Measurements from ENCODE around the gene RAB3GAP1.
"Not testable (repeated sequence)": the region's sequence is repeated elsewhere in the genome, so short reads cannot be mapped to it uniquely, and the experiment has no call there.

The RAB3GAP1 gene

DNA sequence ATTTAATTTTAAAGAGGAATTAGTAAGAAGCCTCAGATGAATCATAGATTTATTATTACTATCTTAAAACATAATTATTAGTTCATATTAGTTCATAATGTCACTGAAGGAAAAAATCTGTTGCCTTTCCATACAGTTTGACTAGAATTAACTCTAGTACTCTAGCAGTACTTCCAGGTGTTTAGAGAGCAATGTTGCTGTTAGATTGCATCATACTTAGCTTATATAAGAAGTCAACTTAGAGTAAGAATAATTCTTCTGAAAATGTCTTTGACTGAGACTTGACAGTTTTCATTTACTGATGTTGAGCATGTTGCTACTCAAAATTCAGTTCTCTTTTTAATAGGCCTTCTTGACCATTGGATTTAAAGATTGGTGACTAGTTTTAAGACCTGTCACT is 4.7 kb downstream of the RAB3GAP1 start:
- no peak for DNase-seq

DNA sequence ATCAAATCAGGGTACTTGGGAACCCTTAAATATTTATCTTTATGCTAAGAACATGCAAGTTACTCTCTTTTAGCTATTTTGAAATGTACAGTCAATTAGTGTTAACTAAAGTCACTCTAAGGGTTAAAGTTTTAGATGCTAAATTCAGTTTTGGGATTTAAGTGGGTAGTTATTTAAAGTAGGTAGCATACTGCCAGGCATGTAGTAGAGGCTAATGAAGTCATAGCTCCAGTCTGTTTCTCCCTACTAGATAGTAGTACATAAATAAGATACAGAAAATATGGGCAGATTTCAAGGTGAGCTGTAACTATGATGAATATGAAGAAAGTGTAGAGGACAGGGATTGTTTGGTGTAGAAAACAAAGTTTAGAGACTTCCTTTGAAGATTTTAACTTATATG is 7.5 kb downstream of the RAB3GAP1 start:
- DNase-seq: no peak

- DNase-seq: no peak
These were observed 11.1 kb downstream of the RAB3GAP1 start for GRCh38 chr2:135063210-135063609.

GRCh38 chr2:135064149-135064548 is 12.1 kb downstream of the RAB3GAP1 start:
- DNase-seq: no peak

GRCh38 chr2:135066710-135067109 is 14.6 kb downstream of the RAB3GAP1 start:
- DNase-seq: no peak

GRCh38 chr2:135072125-135072997 is 20.3 kb downstream of the RAB3GAP1 start:
- DNase-seq: no peak

DNA sequence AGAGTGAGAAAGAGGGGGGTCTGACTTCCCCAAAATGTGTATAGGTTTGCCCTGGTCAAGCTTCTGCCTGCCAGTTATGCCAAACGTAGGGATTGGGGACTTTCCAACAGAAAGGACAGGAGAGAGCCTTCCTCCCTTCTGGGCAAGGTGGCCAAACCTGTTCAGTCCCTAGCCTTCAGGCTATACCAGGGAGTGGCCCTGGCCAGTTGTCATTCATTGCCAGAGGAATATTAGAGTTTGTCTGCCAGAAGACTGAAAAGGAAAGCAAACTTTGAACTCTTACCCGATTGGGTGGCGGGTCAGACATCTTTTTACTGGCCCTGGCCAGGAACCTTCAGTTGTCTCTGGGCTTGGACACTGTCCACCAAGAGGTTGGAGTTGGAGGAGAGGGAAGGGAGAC is 22.1 kb downstream of the RAB3GAP1 start:
- DNase-seq: no peak

GRCh38 chr2:135076556-135076955 is 24.5 kb downstream of the RAB3GAP1 start:
- DNase-seq: no peak

GRCh38 chr2:135078417-135078816 is 26.3 kb downstream of the RAB3GAP1 start:
- DNase-seq: no peak

- DNase-seq: no peak
These were observed 34.1 kb downstream of the RAB3GAP1 start for GRCh38 chr2:135086222-135086621.

DNA sequence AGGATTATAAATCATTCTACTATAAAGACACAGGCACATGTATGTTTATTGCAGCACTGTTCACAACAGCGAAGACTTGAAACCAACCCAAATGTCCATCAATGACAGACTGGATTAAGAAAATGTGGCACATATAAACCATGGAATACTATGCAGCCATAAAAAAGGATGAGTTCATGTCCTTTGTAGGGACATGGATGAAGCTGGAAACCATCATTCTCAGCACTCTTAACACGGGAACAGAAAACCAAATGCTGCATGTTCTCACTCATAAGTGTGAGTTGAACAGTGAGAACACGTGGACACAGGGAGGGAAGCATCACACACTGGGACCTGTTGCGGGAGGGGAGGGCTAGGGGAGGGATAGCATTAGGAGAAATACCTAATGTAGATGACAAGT is 37.5 kb downstream of the RAB3GAP1 start:
- not testable (repeated sequence) for DNase-seq

- no peak for DNase-seq
These were observed 39.6 kb downstream of the RAB3GAP1 start for GRCh38 chr2:135091681-135092080.

- DNase-seq: no peak
These were observed 41.1 kb downstream of the RAB3GAP1 start for GRCh38 chr2:135093193-135093592.

- no peak for DNase-seq
These were observed 41.7 kb downstream of the RAB3GAP1 start for GRCh38 chr2:135093670-135094330.

- DNase-seq: no peak
These were observed 42.4 kb downstream of the RAB3GAP1 start for GRCh38 chr2:135094508-135094907.

GRCh38 chr2:135095591-135095990 is 43.5 kb downstream of the RAB3GAP1 start:
- no peak for DNase-seq

DNA sequence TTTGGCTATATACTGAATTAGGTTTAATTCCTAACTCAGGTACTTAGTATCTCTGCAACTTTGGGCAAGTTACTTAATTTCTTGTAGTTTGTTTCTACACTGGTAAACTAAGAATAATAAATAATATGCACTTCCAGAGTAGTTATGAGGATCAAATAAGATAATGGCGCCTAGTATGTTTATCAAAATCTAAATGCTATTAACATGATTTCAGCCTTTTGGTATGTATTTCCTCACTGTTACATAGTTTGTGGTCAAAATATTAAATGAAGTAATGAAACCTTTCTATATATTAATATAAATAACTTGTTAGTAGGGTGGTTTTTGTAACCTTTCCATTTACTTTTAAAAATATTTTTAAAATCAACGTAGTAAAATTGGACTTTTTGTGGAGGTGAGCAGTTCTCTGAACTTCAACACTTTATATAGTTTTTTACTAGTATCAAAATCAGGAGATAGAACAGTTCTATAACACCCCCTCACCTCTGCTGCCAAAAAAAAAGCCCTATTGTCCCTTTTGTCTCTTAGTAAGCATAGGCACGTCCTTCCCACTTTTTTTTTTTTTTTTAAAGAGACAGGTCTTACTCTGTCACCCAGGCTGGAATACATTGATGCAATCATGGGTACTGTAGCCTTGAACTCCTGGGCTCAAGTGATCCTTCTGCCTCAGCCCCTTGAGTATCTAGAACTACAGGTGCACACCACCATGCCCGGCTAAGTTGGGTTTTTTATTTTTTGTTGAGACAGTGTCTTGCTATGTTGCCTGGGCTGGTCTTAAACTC is 44.8 kb downstream of the RAB3GAP1 start:
- DNase-seq: no peak

DNA sequence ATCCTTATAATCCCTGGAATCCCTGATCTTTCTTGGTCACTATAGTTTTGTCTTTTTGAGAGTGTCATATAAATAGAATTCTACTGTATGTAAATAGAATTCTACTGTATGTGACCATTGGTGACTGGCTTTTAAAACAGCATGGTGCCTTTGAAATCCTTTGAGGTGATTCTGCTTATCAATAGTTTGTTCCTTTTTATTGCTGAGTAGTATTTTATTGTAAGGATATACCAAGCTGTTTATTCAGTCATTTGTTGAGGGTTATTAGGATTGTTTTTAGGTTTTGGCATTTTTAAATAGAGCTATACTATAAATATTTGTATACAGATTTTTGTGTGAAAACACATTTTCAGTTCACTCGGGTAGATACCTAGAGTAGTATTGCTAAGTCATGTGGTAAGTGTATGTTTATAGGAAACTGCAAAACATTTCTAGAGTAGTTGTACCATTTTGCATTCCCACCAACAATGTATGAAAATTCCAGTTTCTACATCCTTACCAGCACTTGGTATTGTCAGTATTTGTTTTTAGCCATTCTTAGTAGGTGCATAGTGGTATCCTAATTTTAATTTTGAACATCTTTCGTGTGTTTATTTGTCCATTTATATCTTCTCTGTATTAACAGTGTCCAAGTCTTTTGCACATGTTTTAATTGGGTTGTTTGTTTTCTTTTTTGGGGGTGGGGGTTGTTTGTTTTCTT is 45.6 kb downstream of the RAB3GAP1 start:
- no peak for DNase-seq

DNA sequence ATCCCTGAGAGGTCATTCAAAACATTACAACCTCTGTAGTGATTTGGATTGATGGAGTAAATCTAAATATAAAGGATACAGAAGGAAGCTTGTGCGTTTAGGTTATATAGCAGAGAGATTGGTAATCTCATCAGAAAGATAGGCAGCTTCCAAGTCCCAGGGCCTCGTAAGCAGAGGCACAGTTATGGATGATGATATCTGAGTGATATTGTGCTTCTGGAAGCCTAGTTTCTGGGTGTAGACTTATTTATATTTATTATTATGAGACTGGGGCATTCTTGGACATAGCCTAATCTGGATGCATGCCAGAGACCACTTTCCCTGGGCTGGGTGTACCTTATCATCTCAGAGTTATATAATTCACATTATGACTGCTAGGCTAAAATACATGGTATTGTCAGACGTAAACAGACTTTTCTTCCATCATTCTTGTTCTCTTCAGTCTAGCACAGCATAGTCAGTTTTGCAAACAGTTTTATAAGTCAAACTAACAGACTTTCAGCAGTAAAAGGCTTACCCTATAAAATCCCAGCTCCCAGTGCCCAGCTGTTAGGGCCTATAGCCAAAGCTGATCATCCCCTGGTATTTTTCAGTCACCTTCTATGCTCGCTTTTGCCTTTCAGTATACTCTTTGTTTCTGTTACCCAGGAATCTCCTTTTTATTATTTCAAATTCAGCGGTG is 47.9 kb downstream of the RAB3GAP1 start:
- no peak for DNase-seq

- DNase-seq: no peak
These were observed 51.8 kb downstream of the RAB3GAP1 start for GRCh38 chr2:135103843-135104242.

GRCh38 chr2:135105513-135106316 is 53.6 kb downstream of the RAB3GAP1 start:
- DNase-seq: not testable (repeated sequence)

Data from retina (tissue), 1 donor.